Keratinocyte (primary cell): ENCODE results near the gene LMNTD2. TPM values are rescaled to one million over a fixed set of nuclear protein-coding genes. Genes with fewer than 3 reads are reported as not detected.

Experiments used
- DNase-seq: peaks from one replicate; pipeline ENCODE4 v3.0.0-alpha.2; 2011; ENCODE audit warnings: low read depth, missing footprints, low spot score
- FAIRE-seq: peaks from 2 replicates; lab custom pipeline; 2011; peaks lifted over from hg19 to GRCh38; lab: Jason Lieb, UNC
- H2AFZ ChIP-seq: 2 replicates; pipeline ENCODE4 v1.6.0; 2012; ENCODE audit warnings: low read length, control low read depth, inconsistent platforms; ENCODE audit not compliant: control insufficient read depth
- H3K27ac ChIP-seq: 2 replicates; pipeline ENCODE4 v1.5.1; 2011; ENCODE audit warnings: low read length; ENCODE audit not compliant: control insufficient read depth, insufficient read depth
- H3K27me3 ChIP-seq: 3 replicates; pipeline ENCODE4 v1.6.0; 2011; ENCODE audit warnings: low read length; ENCODE audit not compliant: control insufficient read depth, insufficient read depth; ENCODE audit errors: extremely low read depth
- H3K36me3 ChIP-seq, 2 experiments: 2 replicates in 1 of 2; 3 replicates in 1 of 2; pipeline ENCODE4 v1.5.1; 2011; ENCODE audit warnings: low read length in 2 of 2, mild to moderate bottlenecking in 1 of 2; ENCODE audit not compliant: control insufficient read depth in 2 of 2, insufficient read depth in 2 of 2; ENCODE audit errors: extremely low read depth in 1 of 2
- H3K4me1 ChIP-seq: 3 replicates; pipeline ENCODE4 v1.5.1; 2011; ENCODE audit warnings: low read length; ENCODE audit not compliant: control insufficient read depth, insufficient read depth; ENCODE audit errors: extremely low read depth
- H3K4me2 ChIP-seq: 3 replicates; pipeline ENCODE4 v1.6.0; 2011; ENCODE audit warnings: low read depth, low read length; ENCODE audit not compliant: control insufficient read depth, insufficient read depth; ENCODE audit errors: extremely low read depth
- H3K4me3 ChIP-seq, 3 experiments: fragments of 200-600 bp in 1 of 3; sonication (generic) in 1 of 3; 2 replicates in 2 of 3; 3 replicates in 1 of 3; pipeline ENCODE4 v1.5.1; 2011 to 2016; ENCODE audit warnings: low read length in 3 of 3, mild to moderate bottlenecking in 3 of 3, control low read depth in 2 of 3, inconsistent platforms in 1 of 3, low read depth in 1 of 3, mixed read lengths in 1 of 3, mixed run types in 1 of 3, moderate library complexity in 1 of 3; ENCODE audit not compliant: control insufficient read depth in 2 of 3, insufficient read depth in 2 of 3; ENCODE audit errors: extremely low read depth in 1 of 3
- H3K79me2 ChIP-seq: 2 replicates; pipeline ENCODE4 v1.6.0; 2012; ENCODE audit warnings: low read length; ENCODE audit not compliant: control insufficient read depth, insufficient read depth
- H3K9ac ChIP-seq: 3 replicates; pipeline ENCODE4 v1.6.0; 2011; ENCODE audit warnings: low read length; ENCODE audit not compliant: control insufficient read depth, insufficient read depth; ENCODE audit errors: extremely low read depth
- H3K9me1 ChIP-seq: 3 replicates; pipeline ENCODE4 v1.6.0; 2011; ENCODE audit warnings: low read length; ENCODE audit not compliant: control insufficient read depth, insufficient read depth; ENCODE audit errors: extremely low read depth
- H3K9me3 ChIP-seq: 2 replicates; pipeline ENCODE4 v1.5.1; 2012; ENCODE audit warnings: low read depth, low read length; ENCODE audit not compliant: control insufficient read depth
- H4K20me1 ChIP-seq: 3 replicates; pipeline ENCODE4 v1.6.0; 2011; ENCODE audit warnings: low read length; ENCODE audit not compliant: control insufficient read depth, insufficient read depth; ENCODE audit errors: extremely low read depth
- CTCF ChIP-seq, 3 experiments: IDR thresholded peaks in 1 of 3; conservative IDR thresholded peaks in 1 of 3; optimal IDR thresholded peaks in 1 of 3; 2 replicates in 2 of 3; 3 replicates in 1 of 3; pipeline versions ENCODE3 to v1.5.1; 2011; ENCODE audit warnings: low read length in 3 of 3, mild to moderate bottlenecking in 3 of 3, moderate library complexity in 2 of 3, control low read depth in 1 of 3, inconsistent platforms in 1 of 3; ENCODE audit not compliant: insufficient read depth in 2 of 3; ENCODE audit errors: extremely low read depth in 1 of 3
- EZH2 ChIP-seq: IDR thresholded peaks from one replicate; pipeline ENCODE4 v1.6.1; 2012; ENCODE audit warnings: inconsistent platforms, mild to moderate bottlenecking, low read length, moderate library complexity
- dilution Hi-C: fragments of 300-500 bp; cut with MboI; formaldehyde crosslinking; loops from one replicate; pipeline ENCODE4 v1.7.0; 2020; ENCODE audit warnings: low sequenced_read_pairs; ENCODE audit not compliant: extremely low pct_ligation_motif_present
- polyA plus RNA-seq, 5 experiments: library from polyadenylated mRNA; depleted of rRNA in 3 of 5; stranded (reverse) in 3 of 5; stranded (forward) in 1 of 5; unstranded in 1 of 5; fragments of >200 nt; gene quantifications; 1 replicate in 1 of 5; 2 replicates in 3 of 5; 3 replicates in 1 of 5; pipeline versions ENCODE4 v1.2.1 to v1.2.3, GENCODE V29; 2011 to 2012; ENCODE audit warnings: missing spikeins in 2 of 5, low read depth in 1 of 5, low replicate concordance in 1 of 5

Gene LMNTD2
- polyA plus RNA-seq, 1 donor (not counting 4 experiments of a cell fraction or from before 2014, with no cell fraction given): 1.2 TPM

DNA sequence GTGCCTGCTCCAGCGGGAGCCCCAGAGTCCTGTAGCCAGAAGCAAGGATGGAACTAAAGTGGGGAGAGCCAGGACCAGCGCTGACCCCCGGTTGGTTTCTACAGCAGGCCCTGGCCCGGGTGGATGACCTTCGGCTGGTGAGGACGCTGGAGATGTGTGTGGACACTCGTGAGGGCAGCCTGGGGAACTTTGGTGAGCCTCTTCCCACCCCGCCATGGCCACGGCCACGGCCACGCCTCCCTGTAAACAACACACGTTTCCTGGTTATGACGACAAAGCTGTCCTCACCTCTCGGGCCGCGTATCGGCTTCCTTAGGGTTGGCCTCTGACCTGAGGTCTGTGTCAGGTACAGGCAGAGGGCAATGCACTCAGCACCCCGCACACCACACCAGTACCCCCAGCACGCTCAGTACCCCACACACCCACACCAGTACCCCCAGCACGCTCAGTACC is 19.1 kb downstream of the LMNTD2 start:
- H3K4me1 ChIP-seq: peaks cover 6% of the 10 kb centered on the region
- no peaks in the 10 kb centered on the region for H4K20me1 ChIP-seq
- H3K36me3 ChIP-seq: no peaks in the 10 kb centered on the region
- no peak overlapping the region for H3K4me2 ChIP-seq
- FAIRE-seq: no peak
- H3K9me1 ChIP-seq: no peaks in the 10 kb centered on the region
- no peak overlapping the region for H3K27ac ChIP-seq
- DNase-seq: no peak
- dilution Hi-C loops: no loop called here
- H3K9me3 ChIP-seq: no peaks in the 10 kb centered on the region
- no peak overlapping the region for H3K4me3 ChIP-seq
- H3K27me3 ChIP-seq: peaks cover 10% of the 10 kb centered on the region
- TF ChIP-seq CTCF (optimal IDR thresholded peaks at IDR 0.05 in 1 of 3, IDR thresholded peaks at IDR 0.05 in 1 of 3, conservative IDR thresholded peaks at IDR 0.05 in 1 of 3; ENCODE audit: extremely low read depth in 1 of 3, insufficient read depth in 2 of 3, low read length in 3 of 3) (no peak), EZH2 (no peak)
- no peak overlapping the region for H3K9ac ChIP-seq
- no peaks in the 10 kb centered on the region for H3K79me2 ChIP-seq
- no peak overlapping the region for H2AFZ ChIP-seq

- FAIRE-seq (no peak), DNase-seq (no peak)
- H3K36me3 ChIP-seq: no peaks in the 10 kb centered on the region
- no peaks in the 10 kb centered on the region for H3K9me3 ChIP-seq
- H3K79me2 ChIP-seq: no peaks in the 10 kb centered on the region
- H3K4me1 ChIP-seq: peaks cover 11% of the 10 kb centered on the region
- no peak overlapping the region for H2AFZ ChIP-seq
- dilution Hi-C loops: no loop called here
- no peak overlapping the region for H3K4me3 ChIP-seq
- peaks cover 10% of the 10 kb centered on the region for H3K27me3 ChIP-seq
- H3K9ac ChIP-seq: no peak overlapping the region
- no peak overlapping the region for H3K4me2 ChIP-seq
- H4K20me1 ChIP-seq: no peaks in the 10 kb centered on the region
- H3K27ac ChIP-seq: no peak overlapping the region
- TF ChIP-seq CTCF (optimal IDR thresholded peaks at IDR 0.05 in 1 of 3, IDR thresholded peaks at IDR 0.05 in 1 of 3, conservative IDR thresholded peaks at IDR 0.05 in 1 of 3; ENCODE audit: extremely low read depth in 1 of 3, insufficient read depth in 2 of 3, low read length in 3 of 3): no peak
- TF ChIP-seq EZH2: no peak
- H3K9me1 ChIP-seq: no peaks in the 10 kb centered on the region
Observed at GRCh38 chr11:540583-541432, 19.7 kb downstream of the LMNTD2 start.
